ENCODE measurements around the gene NETO2. TPM values are rescaled to one million over a fixed set of nuclear protein-coding genes. Genes with fewer than 3 reads are reported as not detected.

Gene NETO2
- total RNA-seq, 1 experiment from 2014 or later = 38.2 TPM

GRCh38 chr16:47043970-47044684, 99.6 kb downstream of the NETO2 start:
- H3K4me1 ChIP-seq (ENCODE audit: control insufficient read depth, insufficient read depth, low read length) = no peaks in the 10 kb centered on the region
- TF ChIP-seq POLR2AphosphoS5 (IDR thresholded peaks at IDR 0.05; ENCODE audit: low read depth, low read length) (no peak), CTCF (IDR thresholded peaks at IDR 0.05) (no peak), SIN3A (IDR thresholded peaks at IDR 0.05; ENCODE audit: borderline replicate concordance, insufficient read depth, low read depth, low read length) (no peak), TCF7L2 (IDR thresholded peaks at IDR 0.05; ENCODE audit: low read depth, low read length) (no peak), REST (IDR thresholded peaks at IDR 0.05; ENCODE audit: insufficient read depth in 1 of 2, low read depth in 2 of 2, low read length in 1 of 2) (no peak)
- ATAC-seq = no peak
- in situ Hi-C loops (cut with HindIII; ENCODE audit: low pct_unique_long_range_greater_than_20kb, low sequenced_read_pairs) = no loop called here
- H3K36me3 ChIP-seq (ENCODE audit: control insufficient read depth, insufficient read depth, low read length) = no peaks in the 10 kb centered on the region
- no peak overlapping the region for H3K27ac ChIP-seq (ENCODE audit: low read length)
- H3K4me3 ChIP-seq (ENCODE audit: low read depth in 2 of 2, low read length in 2 of 2) = no peak overlapping the region
- no peak for DNase-seq (ENCODE audit: low read depth, low spot score)
- no peaks in the 10 kb centered on the region for H3K27me3 ChIP-seq (ENCODE audit: control insufficient read depth, insufficient read depth, low read length)
- POLR2A ChIA-PET = no interaction called here
- no peaks in the 10 kb centered on the region for H3K9me3 ChIP-seq (ENCODE audit: control insufficient read depth, insufficient read depth, low read depth, low read length)
- intact Hi-C loops (cut with micrococcal nuclease; ENCODE audit: unreplicated experiment) = loop anchor here (10.0 kb wide), 2 partner anchors 101 to 1111 kb away; partner anchors contain the start of genes ABCC12 and NETO2
- CTCF ChIA-PET = no interaction called here
- BruUV-seq (replicated peaks) = no TSS peak

- Histone ChIP-seq H3K9me3 (ENCODE audit: control insufficient read depth, insufficient read depth, low read depth, low read length) (no peaks in the 10 kb centered on the region), H3K27me3 (ENCODE audit: control insufficient read depth, insufficient read depth, low read length) (no peaks in the 10 kb centered on the region), H3K4me1 (ENCODE audit: control insufficient read depth, insufficient read depth, low read length) (no peaks in the 10 kb centered on the region), H3K27ac (ENCODE audit: low read length) (no peak overlapping the region), H3K4me3 (ENCODE audit: low read depth in 2 of 2, low read length in 2 of 2) (no peak overlapping the region), H3K36me3 (ENCODE audit: control insufficient read depth, insufficient read depth, low read length) (no peaks in the 10 kb centered on the region)
- no TSS peak for BruUV-seq (replicated peaks)
- ATAC-seq = no peak
- POLR2A ChIA-PET = no interaction called here
- CTCF ChIA-PET = no interaction called here
- intact Hi-C loops (cut with micrococcal nuclease; ENCODE audit: unreplicated experiment) = loop anchor here (10.0 kb wide), 2 partner anchors 102 to 1112 kb away; partner anchors contain the start of genes ABCC12 and NETO2
- TF ChIP-seq CTCF (IDR thresholded peaks at IDR 0.05) (no peak), REST (IDR thresholded peaks at IDR 0.05; ENCODE audit: insufficient read depth in 1 of 2, low read depth in 2 of 2, low read length in 1 of 2) (no peak), SIN3A (IDR thresholded peaks at IDR 0.05; ENCODE audit: borderline replicate concordance, insufficient read depth, low read depth, low read length) (no peak)
- in situ Hi-C loops (cut with HindIII; ENCODE audit: low pct_unique_long_range_greater_than_20kb, low sequenced_read_pairs) = no loop called here
- no peak for DNase-seq (ENCODE audit: low read depth, low spot score)
Observed at GRCh38 chr16:47043200-47043599, 100.5 kb downstream of the NETO2 start.
